Right lobe of liver (tissue), 6 donors: ENCODE measurements around the gene AMDHD1. TPM values are rescaled to one million over a fixed set of nuclear protein-coding genes. Genes with fewer than 3 reads are reported as not detected.
A peak's percentile ranks its signal among the peaks of the same experiment; 100 is the strongest.

Experiments
- ATAC-seq, 4 donors: fragments of 200-7000 bp; cut with Tn5 transposase; one replicate each; pipeline ENCODE4 v1.9.1; 2020; ENCODE audit warnings: mild to moderate bottlenecking in 4 of 4, moderate library complexity in 4 of 4
- DNase-seq, 3 donors: peaks; one replicate each; pipeline ENCODE4 v3.0.0-alpha.2; 2020
- H3K27ac ChIP-seq, 3 donors: fragments of 200-600 bp; one replicate each; pipeline ENCODE4 v1.8.0; 2022
- H3K27me3 ChIP-seq, 2 donors: fragments of 200-600 bp; one replicate each; pipeline ENCODE4 v1.8.0; 2022
- H3K36me3 ChIP-seq, 4 donors: fragments of 200-600 bp; sonication (generic) in 1 of 4; one replicate each; pipeline versions ENCODE4 v1.5.1 to v1.8.0; 2017 to 2022; ENCODE audit warnings: control low read depth in 1 of 4
- H3K4me1 ChIP-seq, 4 donors: fragments of 200-600 bp; sonication (generic) in 1 of 4; one replicate each; pipeline versions ENCODE4 v1.5.1 to v1.8.0; 2017 to 2022; ENCODE audit warnings: control low read depth in 1 of 4
- H3K4me3 ChIP-seq, 3 donors: fragments of 200-600 bp; one replicate each; pipeline ENCODE4 v1.8.0; 2022
- H3K9me3 ChIP-seq, 4 donors: fragments of 200-600 bp; sonication (generic) in 1 of 4; one replicate each; pipeline versions ENCODE4 v1.5.1 to v1.8.0; 2017 to 2022; ENCODE audit warnings: control low read depth in 1 of 4
- CTCF ChIP-seq, 4 donors: fragments of 200-600 bp in 3 of 4; fragments of 450-650 bp in 1 of 4; IDR thresholded peaks; one replicate each; pipeline versions ENCODE4 v1.5.1 to v1.8.0; 2016 to 2022; ENCODE audit warnings: antibody characterized with exemption in 4 of 4, mild to moderate bottlenecking in 2 of 4
- POLR2A ChIP-seq: fragments of 450-650 bp; IDR thresholded peaks from one replicate; pipeline ENCODE4 v1.6.1; 2017; ENCODE audit warnings: antibody characterized with exemption, mild to moderate bottlenecking
- WGBS: methylation state at CpG from one replicate; pipeline ENCODE4 v1.1.6; 2018; ENCODE audit warnings: low coverage, low lambda C conversion rate; ENCODE audit not compliant: insufficient coverage; ENCODE audit errors: missing lambda C conversion rate; 5-methylcytosine and 5-hydroxymethylcytosine counted together
- intact Hi-C, 2 donors: fragments of 100-400 bp; cut with DNase I; formaldehyde crosslinking; loops; one replicate each; pipeline versions ENCODE4 v1.11.2 to v1.14.1; 2022
- total RNA-seq, 6 experiments: library from RNA; depleted of rRNA in 2 of 6; stranded (reverse); fragments of >200 nt in 2 of 6; fragmentation: NEBNext Ultra II Directional in 3 of 6; extraction: Animal tissue kit (Norgen Biotek cat#: 25700) in 3 of 6; gene quantifications; one replicate each; pipeline versions ENCODE4 v1.1.0 to v1.2.4, GENCODE V29; 2016 to 2023
- donor health status: DM: no; HTN: yes; CAD: no.
- donor health status: DM: no; HTN: no; CAD: no.
- donor health status: DM: no; HTN: no; CAD: no.
- donor health status: DM: no; HTN: yes; CAD: no.
- donor health status: DM: no; HTN: yes; CAD: no.

AMDHD1 gene
- total RNA-seq, 6 experiments from 2014 or later = 41.4 to 97.8 (median 69.1) TPM

GRCh38 chr12:95995238-95996031 lies 52.3 kb downstream of the AMDHD1 start:
- intact Hi-C loops = loop anchor here in 1 of 2 donors (5.0 to 10.0 kb wide), 2 partner anchors 78 to 431 kb away; no protein-coding TSS in a partner anchor
- peak; percentile 45 to 80 (median 58) for ATAC-seq
- peak overlapping the region; percentile 41 to 61 (median 61) for H3K4me3 ChIP-seq
- H3K36me3 ChIP-seq = peaks cover 0 to 26% (median 3%) of the 10 kb centered on the region in 4 donors
- H3K9me3 ChIP-seq = no peaks in the 10 kb centered on the region
- WGBS = 40% methylated on average over 12 of the region's 29 CpGs
- DNase-seq = peak; percentile 55 to 79 (median 78)
- no peaks in the 10 kb centered on the region for H3K27me3 ChIP-seq
- TF ChIP-seq CTCF (IDR thresholded peaks at IDR 0.05) (no peak), POLR2A (peak; percentile 68)
- peak overlapping the region; percentile 67 to 89 (median 82) for H3K27ac ChIP-seq
- peaks cover 0 to 24% (median 3%) of the 10 kb centered on the region in 4 donors for H3K4me1 ChIP-seq

GRCh38 chr12:95996034-95996658 lies 53.0 kb downstream of the AMDHD1 start, which contains the start of gene HAL:
Gene HAL (minus strand): TSS chr12:95996344. CDS start chr12:95995910, 434 bp downstream.
- DNase-seq (peak; percentile 43 to 80 (median 75)), ATAC-seq (peak; percentile 40 to 81 (median 62))
- Histone ChIP-seq H3K4me1 (peaks cover 0 to 24% (median 3%) of the 10 kb centered on the region in 4 donors), H3K36me3 (peaks cover 0 to 23% (median 3%) of the 10 kb centered on the region in 4 donors), H3K27ac (peak within 1 kb of the TSS; percentile 67 to 89 (median 82)), H3K4me3 (peak within 1 kb of the TSS; percentile 41 to 61 (median 61)), H3K9me3 (no peaks in the 10 kb centered on the region), H3K27me3 (no peaks in the 10 kb centered on the region)
- TF ChIP-seq POLR2A = peak; percentile 57
- no peak for TF ChIP-seq CTCF (IDR thresholded peaks at IDR 0.05)
- intact Hi-C loops = loop anchor here in 1 of 2 donors (5.0 to 10.0 kb wide), 2 partner anchors 79 to 431 kb away; no protein-coding TSS in a partner anchor
- WGBS = 18% methylated on average over 7 of the region's 7 CpGs

GRCh38 chr12:95997276-95997675 lies 54.1 kb downstream of the AMDHD1 start:
- intact Hi-C loops = loop anchor here in 1 of 2 donors (5.0 to 10.0 kb wide), 2 partner anchors 80 to 432 kb away; no protein-coding TSS in a partner anchor
- 77% methylated on average over 3 of the region's 3 CpGs for WGBS
- Histone ChIP-seq H3K36me3 (peaks cover 0 to 26% (median 5%) of the 10 kb centered on the region in 4 donors), H3K9me3 (no peaks in the 10 kb centered on the region), H3K4me3 (peak overlapping the region in 1 of 3 donors; percentile 34), H3K4me1 (peaks cover 0 to 24% (median 3%) of the 10 kb centered on the region in 4 donors), H3K27me3 (no peaks in the 10 kb centered on the region), H3K27ac (peak overlapping the region in 2 of 3 donors; percentile 82 to 89)
- TF ChIP-seq CTCF (IDR thresholded peaks at IDR 0.05) (no peak), POLR2A (no peak)
- ATAC-seq = no peak
- DNase-seq = peak in 1 of 3 donors; percentile 41

- ATAC-seq = peak in 1 of 4 donors; percentile 4
- H3K27me3 ChIP-seq = no peaks in the 10 kb centered on the region
- no peaks in the 10 kb centered on the region for H3K9me3 ChIP-seq
- peak in 1 of 3 donors; percentile 39 for DNase-seq
- TF ChIP-seq CTCF (IDR thresholded peaks at IDR 0.05) (no peak), POLR2A (no peak)
- H3K4me1 ChIP-seq = peaks cover 0 to 24% (median 3%) of the 10 kb centered on the region in 4 donors
- peak overlapping the region in 2 of 3 donors; percentile 2 to 82 for H3K27ac ChIP-seq
- H3K4me3 ChIP-seq = no peak overlapping the region
- 53% methylated on average over 4 of the region's 5 CpGs for WGBS
- H3K36me3 ChIP-seq = peaks cover 0 to 26% (median 7%) of the 10 kb centered on the region in 4 donors
- intact Hi-C loops = loop anchor here in 1 of 2 donors (5.0 to 10.0 kb wide), 2 partner anchors 81 to 433 kb away; no protein-coding TSS in a partner anchor
These were observed 54.9 kb downstream of the AMDHD1 start for GRCh38 chr12:95997911-95998510.
